ENCODE measurements around the gene WWOX.

Gene WWOX

DNA sequence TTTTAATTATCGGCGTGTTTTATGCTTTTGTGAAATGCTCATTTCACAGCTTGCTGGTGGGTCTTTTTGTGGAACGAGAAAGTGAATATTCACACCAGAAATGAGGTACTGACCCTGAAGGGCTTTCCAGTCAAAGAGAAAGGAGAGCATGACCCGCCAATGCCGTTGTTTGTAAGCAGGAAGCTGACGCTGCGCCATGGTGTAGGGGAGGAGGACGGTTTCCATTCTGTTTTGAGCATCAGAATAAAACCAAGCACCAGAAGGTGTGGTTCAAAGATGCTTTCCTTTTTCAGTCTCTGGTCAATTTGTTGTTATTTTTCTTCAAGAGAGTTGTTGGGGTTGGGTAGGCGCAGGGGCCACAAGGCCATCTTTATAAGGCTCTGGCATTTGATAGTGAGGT is 669.3 kb downstream of the WWOX start:
- Histone ChIP-seq H4K20me1 (ENCODE audit: insufficient read depth, low read length) (peaks cover 29% of the 10 kb centered on the region), H2AFZ (ENCODE audit: low read length) (no peak overlapping the region), H3K27me3 (replicated peaks; ENCODE audit: insufficient read depth, low read length) (no peaks in the 10 kb centered on the region), H3K4me1 (ENCODE audit: low read length) (peaks cover 7% of the 10 kb centered on the region; the same call in 1 of the 2 replicates), H3K27ac (ENCODE audit: low read length) (peak overlapping the region; percentile 95), H3F3A (ENCODE audit: insufficient read depth, low read length) (peaks cover 55% of the 10 kb centered on the region), H3K4me3 (ENCODE audit: low read length) (peak overlapping the region; percentile 67), H3K4me2 (ENCODE audit: low read depth, low read length) (peak overlapping the region; percentile 86), H3K9me2 (replicated peaks; ENCODE audit: insufficient read depth, low read length) (no peaks in the 10 kb centered on the region), H3K9ac (ENCODE audit: low read length) (peak overlapping the region; percentile 94), H3K36me3 (replicated peaks; ENCODE audit: insufficient read depth, low read length) (peaks cover 4% of the 10 kb centered on the region; the same call in 1 of the 2 replicates), H3K9me3 (replicated peaks; ENCODE audit: insufficient read depth, low read length) (no peaks in the 10 kb centered on the region), H3K79me2 (ENCODE audit: low read length) (peaks cover 62% of the 10 kb centered on the region)
- peak; percentile 60 for DNase-seq
- TF ChIP-seq EZH2 (optimal IDR thresholded peaks at IDR 0.05; ENCODE audit: low read depth, low read length) (no peak), EZH2phosphoT487 (IDR thresholded peaks at IDR 0.05; ENCODE audit: low read length) (no peak)
- TF ChIP-seq, protein P1, sequence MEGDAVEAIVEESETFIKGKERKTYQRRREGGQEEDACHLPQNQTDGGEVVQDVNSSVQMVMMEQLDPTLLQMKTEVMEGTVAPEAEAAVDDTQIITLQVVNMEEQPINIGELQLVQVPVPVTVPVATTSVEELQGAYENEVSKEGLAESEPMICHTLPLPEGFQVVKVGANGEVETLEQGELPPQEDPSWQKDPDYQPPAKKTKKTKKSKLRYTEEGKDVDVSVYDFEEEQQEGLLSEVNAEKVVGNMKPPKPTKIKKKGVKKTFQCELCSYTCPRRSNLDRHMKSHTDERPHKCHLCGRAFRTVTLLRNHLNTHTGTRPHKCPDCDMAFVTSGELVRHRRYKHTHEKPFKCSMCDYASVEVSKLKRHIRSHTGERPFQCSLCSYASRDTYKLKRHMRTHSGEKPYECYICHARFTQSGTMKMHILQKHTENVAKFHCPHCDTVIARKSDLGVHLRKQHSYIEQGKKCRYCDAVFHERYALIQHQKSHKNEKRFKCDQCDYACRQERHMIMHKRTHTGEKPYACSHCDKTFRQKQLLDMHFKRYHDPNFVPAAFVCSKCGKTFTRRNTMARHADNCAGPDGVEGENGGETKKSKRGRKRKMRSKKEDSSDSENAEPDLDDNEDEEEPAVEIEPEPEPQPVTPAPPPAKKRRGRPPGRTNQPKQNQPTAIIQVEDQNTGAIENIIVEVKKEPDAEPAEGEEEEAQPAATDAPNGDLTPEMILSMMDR (IDR thresholded peaks at IDR 0.05; ENCODE audit: low read length), result no peak

DNA sequence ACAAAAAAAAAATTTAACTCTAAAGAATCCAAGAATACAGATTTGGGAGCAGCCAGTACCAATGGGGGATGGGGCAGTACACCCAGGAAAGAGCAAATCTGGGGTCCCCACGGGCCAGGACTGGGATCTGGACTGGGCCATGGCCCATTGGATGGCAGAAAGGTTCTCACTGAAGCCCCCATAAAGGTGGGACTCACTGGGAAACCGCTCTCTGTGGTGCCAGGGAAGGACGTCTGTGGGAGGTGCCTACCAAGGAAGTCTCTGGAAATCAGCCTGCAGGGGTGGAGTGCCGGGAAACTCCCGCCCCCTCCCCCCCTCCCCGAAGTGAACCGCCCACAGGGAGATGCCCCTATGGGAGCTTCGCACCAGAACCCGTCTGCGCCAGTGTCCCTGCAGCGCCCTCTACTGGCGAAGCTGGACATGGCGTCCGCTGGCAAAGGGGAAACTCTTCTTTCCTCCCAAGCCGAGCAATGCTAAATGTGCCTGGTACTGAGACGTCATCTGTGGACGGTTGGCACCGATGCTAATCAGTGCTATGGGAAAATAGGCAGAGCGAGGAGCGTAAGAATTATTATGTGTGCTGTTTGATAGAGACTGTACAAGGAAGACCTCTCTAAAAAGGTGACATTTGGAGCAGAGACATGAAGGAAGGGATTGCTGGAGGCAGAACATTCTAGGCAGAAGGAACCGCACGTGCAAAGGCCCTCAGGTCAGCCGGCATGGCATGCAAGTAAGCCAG is 671.1 kb downstream of the WWOX start:
- Histone ChIP-seq H3K79me2 (ENCODE audit: low read length) (peaks cover 43% of the 10 kb centered on the region), H4K20me1 (ENCODE audit: insufficient read depth, low read length) (peaks cover 11% of the 10 kb centered on the region; the same call in 1 of the 2 replicates)
- TF ChIP-seq EZH2 (optimal IDR thresholded peaks at IDR 0.05; ENCODE audit: low read depth, low read length) (no peak), EZH2phosphoT487 (IDR thresholded peaks at IDR 0.05; ENCODE audit: low read length) (no peak)
- TF ChIP-seq, protein P1 (IDR thresholded peaks at IDR 0.05; ENCODE audit: low read length), result peak; percentile 71

GRCh38 chr16:78773291-78773702 is 673.8 kb downstream of the WWOX start:
- Histone ChIP-seq H3K9me2 (replicated peaks; ENCODE audit: insufficient read depth, low read length) (no peaks in the 10 kb centered on the region), H3K27ac (ENCODE audit: low read length) (no peak overlapping the region), H3F3A (ENCODE audit: insufficient read depth, low read length) (peaks cover 16% of the 10 kb centered on the region; the same call in 1 of the 2 replicates), H3K4me2 (ENCODE audit: low read depth, low read length) (no peak overlapping the region), H3K79me2 (ENCODE audit: low read length) (peaks cover 16% of the 10 kb centered on the region), H3K36me3 (replicated peaks; ENCODE audit: insufficient read depth, low read length) (no peaks in the 10 kb centered on the region), H3K9me3 (replicated peaks; ENCODE audit: insufficient read depth, low read length) (no peaks in the 10 kb centered on the region), H4K20me1 (ENCODE audit: insufficient read depth, low read length) (no peaks in the 10 kb centered on the region), H3K4me3 (ENCODE audit: low read length) (no peak overlapping the region), H3K4me1 (ENCODE audit: low read length) (peaks cover 7% of the 10 kb centered on the region; the same call in 1 of the 2 replicates), H2AFZ (ENCODE audit: low read length) (no peak overlapping the region), H3K27me3 (replicated peaks; ENCODE audit: insufficient read depth, low read length) (no peaks in the 10 kb centered on the region), H3K9ac (ENCODE audit: low read length) (no peak overlapping the region)
- TF ChIP-seq EZH2phosphoT487 (IDR thresholded peaks at IDR 0.05; ENCODE audit: low read length) (no peak), EZH2 (optimal IDR thresholded peaks at IDR 0.05; ENCODE audit: low read depth, low read length) (no peak)
- TF ChIP-seq, protein P1 (IDR thresholded peaks at IDR 0.05; ENCODE audit: low read length), result no peak
- no peak for DNase-seq

More for the DNA sequence above, 671.1 kb downstream of the WWOX start:
- Histone ChIP-seq H3K4me2 (ENCODE audit: low read depth, low read length) (peak overlapping the region; percentile 45; the same call in 1 of the 2 replicates), H3K36me3 (replicated peaks; ENCODE audit: insufficient read depth, low read length) (peaks cover 4% of the 10 kb centered on the region; the same call in 1 of the 2 replicates), H3K9me2 (replicated peaks; ENCODE audit: insufficient read depth, low read length) (no peaks in the 10 kb centered on the region), H2AFZ (ENCODE audit: low read length) (peak overlapping the region; percentile 48; the same call in 1 of the 2 replicates), H3K4me3 (ENCODE audit: low read length) (no peak overlapping the region), H3K9me3 (replicated peaks; ENCODE audit: insufficient read depth, low read length) (no peaks in the 10 kb centered on the region), H3K27me3 (replicated peaks; ENCODE audit: insufficient read depth, low read length) (no peaks in the 10 kb centered on the region), H3K9ac (ENCODE audit: low read length) (peak overlapping the region; percentile 25; the same call in 1 of the 2 replicates), H3K27ac (ENCODE audit: low read length) (peak overlapping the region; percentile 66; the same call in 1 of the 2 replicates), H3F3A (ENCODE audit: insufficient read depth, low read length) (peaks cover 39% of the 10 kb centered on the region), H3K4me1 (ENCODE audit: low read length) (peaks cover 7% of the 10 kb centered on the region; the same call in 1 of the 2 replicates)
- DNase-seq, result peak; percentile 82

Measured in MM.1S (cell line).